ENCODE results near the gene RNF114.

Gene RNF114

GRCh38 chr20:49904440-49905214, 31.6 kb upstream of the RNF114 start:
- no peak for DNase-seq
- Histone ChIP-seq H3K27me3 (replicated peaks; ENCODE audit: control insufficient read depth, insufficient read depth, low read length, poor library complexity, severe bottlenecking) (no peaks in the 10 kb centered on the region), H3K27ac (ENCODE audit: insufficient read depth, low read length, poor library complexity, severe bottlenecking) (no peak overlapping the region), H3K4me3 (ENCODE audit: insufficient read depth, low read depth, low read length, poor library complexity, severe bottlenecking) (no peak overlapping the region), H3K4me1 (ENCODE audit: control insufficient read depth, insufficient read depth, low read length, poor library complexity, severe bottlenecking) (no peaks in the 10 kb centered on the region), H3K36me3 (ENCODE audit: control insufficient read depth, insufficient read depth, low read length) (peaks cover 44% of the 10 kb centered on the region), H3K9me3 (ENCODE audit: control insufficient read depth, low read length) (no peaks in the 10 kb centered on the region)

GRCh38 chr20:49905415-49906091, 30.6 kb upstream of the RNF114 start:
- no peak for DNase-seq
- Histone ChIP-seq H3K36me3 (ENCODE audit: control insufficient read depth, insufficient read depth, low read length) (peaks cover 53% of the 10 kb centered on the region), H3K27me3 (replicated peaks; ENCODE audit: control insufficient read depth, insufficient read depth, low read length, poor library complexity, severe bottlenecking) (no peaks in the 10 kb centered on the region), H3K4me3 (ENCODE audit: insufficient read depth, low read depth, low read length, poor library complexity, severe bottlenecking) (no peak overlapping the region), H3K4me1 (ENCODE audit: control insufficient read depth, insufficient read depth, low read length, poor library complexity, severe bottlenecking) (no peaks in the 10 kb centered on the region), H3K27ac (ENCODE audit: insufficient read depth, low read length, poor library complexity, severe bottlenecking) (no peak overlapping the region), H3K9me3 (ENCODE audit: control insufficient read depth, low read length) (no peaks in the 10 kb centered on the region)

GRCh38 chr20:49906101-49906604, 30.0 kb upstream of the RNF114 start:
- H3K27ac ChIP-seq (ENCODE audit: insufficient read depth, low read length, poor library complexity, severe bottlenecking), result no peak overlapping the region
- H3K9me3 ChIP-seq (ENCODE audit: control insufficient read depth, low read length), result no peaks in the 10 kb centered on the region
- no peaks in the 10 kb centered on the region for H3K27me3 ChIP-seq (replicated peaks; ENCODE audit: control insufficient read depth, insufficient read depth, low read length, poor library complexity, severe bottlenecking)
- no peaks in the 10 kb centered on the region for H3K4me1 ChIP-seq (ENCODE audit: control insufficient read depth, insufficient read depth, low read length, poor library complexity, severe bottlenecking)
- H3K36me3 ChIP-seq (ENCODE audit: control insufficient read depth, insufficient read depth, low read length), result peaks cover 53% of the 10 kb centered on the region
- H3K4me3 ChIP-seq (ENCODE audit: insufficient read depth, low read depth, low read length, poor library complexity, severe bottlenecking), result no peak overlapping the region
- DNase-seq, result no peak

GRCh38 chr20:49906615-49907154, 29.5 kb upstream of the RNF114 start:
- H3K27me3 ChIP-seq (replicated peaks; ENCODE audit: control insufficient read depth, insufficient read depth, low read length, poor library complexity, severe bottlenecking), result no peaks in the 10 kb centered on the region
- H3K4me3 ChIP-seq (ENCODE audit: insufficient read depth, low read depth, low read length, poor library complexity, severe bottlenecking), result no peak overlapping the region
- no peaks in the 10 kb centered on the region for H3K4me1 ChIP-seq (ENCODE audit: control insufficient read depth, insufficient read depth, low read length, poor library complexity, severe bottlenecking)
- H3K36me3 ChIP-seq (ENCODE audit: control insufficient read depth, insufficient read depth, low read length), result peaks cover 50% of the 10 kb centered on the region
- H3K27ac ChIP-seq (ENCODE audit: insufficient read depth, low read length, poor library complexity, severe bottlenecking), result no peak overlapping the region
- H3K9me3 ChIP-seq (ENCODE audit: control insufficient read depth, low read length), result no peaks in the 10 kb centered on the region
- DNase-seq, result no peak

- Histone ChIP-seq H3K9me3 (ENCODE audit: control insufficient read depth, low read length) (no peaks in the 10 kb centered on the region), H3K4me1 (ENCODE audit: control insufficient read depth, insufficient read depth, low read length, poor library complexity, severe bottlenecking) (no peaks in the 10 kb centered on the region), H3K36me3 (ENCODE audit: control insufficient read depth, insufficient read depth, low read length) (peaks cover 50% of the 10 kb centered on the region), H3K27ac (ENCODE audit: insufficient read depth, low read length, poor library complexity, severe bottlenecking) (no peak overlapping the region), H3K4me3 (ENCODE audit: insufficient read depth, low read depth, low read length, poor library complexity, severe bottlenecking) (no peak overlapping the region), H3K27me3 (replicated peaks; ENCODE audit: control insufficient read depth, insufficient read depth, low read length, poor library complexity, severe bottlenecking) (no peaks in the 10 kb centered on the region)
- DNase-seq, result no peak
These were observed 28.6 kb upstream of the RNF114 start for GRCh38 chr20:49907405-49908257.

GRCh38 chr20:49908258-49908565, 28.0 kb upstream of the RNF114 start:
- Histone ChIP-seq H3K27ac (ENCODE audit: insufficient read depth, low read length, poor library complexity, severe bottlenecking) (no peak overlapping the region), H3K36me3 (ENCODE audit: control insufficient read depth, insufficient read depth, low read length) (peaks cover 50% of the 10 kb centered on the region), H3K27me3 (replicated peaks; ENCODE audit: control insufficient read depth, insufficient read depth, low read length, poor library complexity, severe bottlenecking) (no peaks in the 10 kb centered on the region), H3K4me3 (ENCODE audit: insufficient read depth, low read depth, low read length, poor library complexity, severe bottlenecking) (no peak overlapping the region), H3K9me3 (ENCODE audit: control insufficient read depth, low read length) (no peaks in the 10 kb centered on the region), H3K4me1 (ENCODE audit: control insufficient read depth, insufficient read depth, low read length, poor library complexity, severe bottlenecking) (no peaks in the 10 kb centered on the region)
- DNase-seq, result no peak

- peaks cover 44% of the 10 kb centered on the region for H3K36me3 ChIP-seq (ENCODE audit: control insufficient read depth, insufficient read depth, low read length)
- H3K4me3 ChIP-seq (ENCODE audit: insufficient read depth, low read depth, low read length, poor library complexity, severe bottlenecking), result no peak overlapping the region
- DNase-seq, result no peak
- H3K9me3 ChIP-seq (ENCODE audit: control insufficient read depth, low read length), result no peaks in the 10 kb centered on the region
- no peak overlapping the region for H3K27ac ChIP-seq (ENCODE audit: insufficient read depth, low read length, poor library complexity, severe bottlenecking)
- H3K27me3 ChIP-seq (replicated peaks; ENCODE audit: control insufficient read depth, insufficient read depth, low read length, poor library complexity, severe bottlenecking), result no peaks in the 10 kb centered on the region
- H3K4me1 ChIP-seq (ENCODE audit: control insufficient read depth, insufficient read depth, low read length, poor library complexity, severe bottlenecking), result peaks cover 8% of the 10 kb centered on the region
These were observed 26.5 kb upstream of the RNF114 start for GRCh38 chr20:49909499-49910339.

GRCh38 chr20:49910340-49910706, 25.9 kb upstream of the RNF114 start:
- Histone ChIP-seq H3K4me3 (ENCODE audit: insufficient read depth, low read depth, low read length, poor library complexity, severe bottlenecking) (no peak overlapping the region), H3K4me1 (ENCODE audit: control insufficient read depth, insufficient read depth, low read length, poor library complexity, severe bottlenecking) (peaks cover 8% of the 10 kb centered on the region), H3K36me3 (ENCODE audit: control insufficient read depth, insufficient read depth, low read length) (peaks cover 39% of the 10 kb centered on the region), H3K9me3 (ENCODE audit: control insufficient read depth, low read length) (no peaks in the 10 kb centered on the region), H3K27me3 (replicated peaks; ENCODE audit: control insufficient read depth, insufficient read depth, low read length, poor library complexity, severe bottlenecking) (no peaks in the 10 kb centered on the region), H3K27ac (ENCODE audit: insufficient read depth, low read length, poor library complexity, severe bottlenecking) (no peak overlapping the region)
- DNase-seq, result no peak

GRCh38 chr20:49913399-49914047, 22.7 kb upstream of the RNF114 start:
- no peak for DNase-seq
- Histone ChIP-seq H3K27ac (ENCODE audit: insufficient read depth, low read length, poor library complexity, severe bottlenecking) (peak overlapping the region; percentile 100), H3K4me1 (ENCODE audit: control insufficient read depth, insufficient read depth, low read length, poor library complexity, severe bottlenecking) (peaks cover 8% of the 10 kb centered on the region), H3K36me3 (ENCODE audit: control insufficient read depth, insufficient read depth, low read length) (peaks cover 11% of the 10 kb centered on the region), H3K9me3 (ENCODE audit: control insufficient read depth, low read length) (no peaks in the 10 kb centered on the region), H3K27me3 (replicated peaks; ENCODE audit: control insufficient read depth, insufficient read depth, low read length, poor library complexity, severe bottlenecking) (no peaks in the 10 kb centered on the region), H3K4me3 (ENCODE audit: insufficient read depth, low read depth, low read length, poor library complexity, severe bottlenecking) (no peak overlapping the region)

Data from effector memory CD4-positive, alpha-beta T cell (primary cell).